Mammary epithelial cell (primary cell): ENCODE results near the gene THAP12.

Source experiments
- CTCF ChIP-seq, 2 donors: IDR thresholded peaks in 1 of 2; conservative IDR thresholded peaks in 1 of 2; 2 replicates each; pipeline ENCODE4 v1.5.1; 2011 to 2012; ENCODE audit warnings: inconsistent platforms in 2 of 2, low read length in 2 of 2, mild to moderate bottlenecking in 2 of 2, control low read depth in 1 of 2, low read depth in 1 of 2; ENCODE audit not compliant: insufficient read depth in 1 of 2; ENCODE audit errors: extremely low read depth in 1 of 2
- EZH2 ChIP-seq: IDR thresholded peaks from 2 replicates; pipeline ENCODE4 v1.6.1; 2012; ENCODE audit warnings: low read length, inconsistent platforms, borderline replicate concordance

- TF ChIP-seq EZH2, result no peak
- TF ChIP-seq CTCF (conservative IDR thresholded peaks at IDR 0.05 in 1 of 2, IDR thresholded peaks at IDR 0.05 in 1 of 2; ENCODE audit: extremely low read depth in 1 of 2, insufficient read depth in 1 of 2, low read depth in 1 of 2, low read length in 2 of 2), result no peak
These were observed 25.4 kb upstream of the THAP12 start for GRCh38 chr11:76406359-76406758.
